ENCODE measurements around the gene CNKSR2.

The CNKSR2 gene

DNA sequence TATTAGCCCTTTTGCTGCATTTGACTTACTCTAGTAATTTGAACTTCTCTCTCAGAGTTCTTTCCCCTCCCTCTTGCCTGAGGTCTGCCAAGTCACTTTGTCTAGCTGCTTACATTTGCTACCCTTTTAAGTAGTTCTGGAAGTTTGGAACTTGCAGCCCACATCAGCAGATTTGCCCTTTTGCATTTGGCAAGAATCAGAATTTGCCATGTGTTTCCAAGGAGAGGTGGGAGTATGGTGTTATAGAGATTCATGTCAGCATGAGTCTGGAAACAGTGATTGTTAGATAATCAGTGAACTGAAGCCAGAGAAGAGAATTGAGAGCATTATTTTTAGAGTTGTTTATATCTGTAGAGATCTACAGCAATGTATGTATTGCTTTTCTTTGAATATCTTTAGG, 231.8 kb downstream of the CNKSR2 start:
- no peak for DNase-seq

GRCh38 chrX:21610168-21610567, 235.9 kb downstream of the CNKSR2 start:
- DNase-seq, result no peak

GRCh38 chrX:21612154-21612553, 237.9 kb downstream of the CNKSR2 start:
- DNase-seq, result no peak

DNA sequence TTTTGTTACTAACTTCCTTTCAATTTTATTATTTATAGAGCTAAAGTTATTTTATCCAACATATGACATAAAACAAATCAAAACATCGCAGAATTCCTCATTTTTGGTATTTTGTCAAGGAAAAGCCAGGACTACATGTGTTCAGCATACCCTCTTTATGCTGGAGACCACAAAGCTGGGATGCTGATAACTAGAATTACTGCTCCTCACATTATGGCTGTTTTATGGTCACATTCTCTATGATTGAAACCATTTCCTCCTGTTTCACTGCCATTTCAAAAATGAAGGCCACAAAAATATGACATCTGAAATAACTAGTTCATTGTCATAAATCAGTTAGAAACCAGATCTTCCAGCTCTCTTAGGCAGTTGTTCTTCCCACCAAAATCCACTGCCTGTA, 242.2 kb downstream of the CNKSR2 start:
- DNase-seq, result no peak

GRCh38 chrX:21620234-21620633, 246.0 kb downstream of the CNKSR2 start:
- DNase-seq, result no peak

DNA sequence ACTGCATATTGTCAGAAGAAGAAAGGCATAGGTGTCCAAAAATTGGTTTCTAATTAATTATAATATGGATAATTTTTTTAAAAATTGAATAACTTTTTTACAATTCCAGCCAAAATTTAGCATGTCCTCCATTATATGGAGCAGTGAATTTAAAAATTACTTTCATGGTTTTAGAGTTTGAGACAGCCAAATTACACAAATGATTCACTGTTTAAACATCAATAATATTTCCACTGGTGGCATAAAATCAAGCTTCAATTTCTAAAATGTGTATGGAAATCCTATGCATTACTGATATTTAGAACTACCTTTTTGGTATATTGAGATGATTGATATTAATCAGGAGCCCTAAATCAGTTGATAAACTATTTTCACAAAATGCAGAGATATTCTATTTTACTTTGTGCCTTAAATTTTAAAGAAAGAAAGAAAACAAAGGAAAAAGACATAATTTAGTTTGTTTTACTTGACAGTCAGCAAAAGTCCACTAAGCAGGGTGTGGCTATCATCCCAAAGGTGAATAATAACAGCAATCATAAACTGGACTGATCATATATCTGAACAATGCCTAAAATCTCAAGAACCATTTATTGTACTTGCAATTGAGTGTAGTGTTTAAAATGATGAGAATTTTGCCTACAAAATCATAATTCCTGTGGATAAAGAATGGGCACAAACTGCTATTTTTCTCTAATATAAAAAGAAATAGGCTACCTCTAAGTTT, 249.7 kb downstream of the CNKSR2 start:
- DNase-seq, result no peak

- peak in 8 of 51 donors; percentile 1 to 24 (median 6) for DNase-seq
Observed at GRCh38 chrX:21632027-21632426, 257.8 kb downstream of the CNKSR2 start.

DNA sequence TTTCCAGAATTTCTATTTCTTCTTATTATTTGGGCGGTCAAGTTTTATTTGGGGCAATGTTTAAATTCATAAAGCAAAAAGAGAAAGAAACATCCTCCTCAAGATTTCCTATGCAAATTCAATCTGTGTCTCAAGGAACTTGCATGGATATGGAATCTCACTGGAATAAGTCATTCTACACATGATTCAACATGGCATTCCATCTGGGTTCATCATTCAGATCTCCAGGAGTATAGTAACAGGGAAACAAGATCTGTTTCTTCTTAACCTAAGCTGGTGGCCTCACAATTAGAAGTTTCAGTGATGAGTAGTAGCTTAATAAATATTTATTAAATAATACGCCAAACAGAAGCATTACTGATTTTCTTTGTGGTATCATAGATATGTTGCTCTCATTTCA, 264.1 kb downstream of the CNKSR2 start:
- DNase-seq, result no peak

DNA sequence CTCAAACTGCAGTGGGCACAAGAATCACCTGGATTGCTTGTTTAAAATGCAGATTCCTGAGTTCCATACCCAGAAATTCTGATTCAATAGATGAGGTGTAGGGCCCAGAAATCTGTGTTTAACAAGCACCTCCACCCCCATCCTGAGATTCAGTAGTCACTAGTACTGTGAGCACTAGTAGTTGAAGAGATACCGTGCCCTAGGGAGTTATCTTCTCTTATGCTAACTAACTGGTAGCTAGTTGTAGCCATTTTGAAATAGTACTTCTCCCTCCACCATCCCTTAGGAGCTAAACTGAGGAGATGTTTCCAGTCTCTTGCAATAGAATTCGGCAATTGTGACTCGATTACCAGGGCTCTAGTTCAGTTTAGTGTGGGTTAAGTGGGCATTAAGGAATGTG, 265.6 kb downstream of the CNKSR2 start:
- DNase-seq, result no peak

- DNase-seq, result no peak
Observed at GRCh38 chrX:21645431-21645830, 271.2 kb downstream of the CNKSR2 start.

- DNase-seq, result no peak
Observed at GRCh38 chrX:21645886-21646285, 271.7 kb downstream of the CNKSR2 start.

GRCh38 chrX:21655901-21656586, 281.8 kb downstream of the CNKSR2 start:
- DNase-seq, result no peak

GRCh38 chrX:21656587-21657317, 282.5 kb downstream of the CNKSR2 start:
- DNase-seq, result no peak

DNA sequence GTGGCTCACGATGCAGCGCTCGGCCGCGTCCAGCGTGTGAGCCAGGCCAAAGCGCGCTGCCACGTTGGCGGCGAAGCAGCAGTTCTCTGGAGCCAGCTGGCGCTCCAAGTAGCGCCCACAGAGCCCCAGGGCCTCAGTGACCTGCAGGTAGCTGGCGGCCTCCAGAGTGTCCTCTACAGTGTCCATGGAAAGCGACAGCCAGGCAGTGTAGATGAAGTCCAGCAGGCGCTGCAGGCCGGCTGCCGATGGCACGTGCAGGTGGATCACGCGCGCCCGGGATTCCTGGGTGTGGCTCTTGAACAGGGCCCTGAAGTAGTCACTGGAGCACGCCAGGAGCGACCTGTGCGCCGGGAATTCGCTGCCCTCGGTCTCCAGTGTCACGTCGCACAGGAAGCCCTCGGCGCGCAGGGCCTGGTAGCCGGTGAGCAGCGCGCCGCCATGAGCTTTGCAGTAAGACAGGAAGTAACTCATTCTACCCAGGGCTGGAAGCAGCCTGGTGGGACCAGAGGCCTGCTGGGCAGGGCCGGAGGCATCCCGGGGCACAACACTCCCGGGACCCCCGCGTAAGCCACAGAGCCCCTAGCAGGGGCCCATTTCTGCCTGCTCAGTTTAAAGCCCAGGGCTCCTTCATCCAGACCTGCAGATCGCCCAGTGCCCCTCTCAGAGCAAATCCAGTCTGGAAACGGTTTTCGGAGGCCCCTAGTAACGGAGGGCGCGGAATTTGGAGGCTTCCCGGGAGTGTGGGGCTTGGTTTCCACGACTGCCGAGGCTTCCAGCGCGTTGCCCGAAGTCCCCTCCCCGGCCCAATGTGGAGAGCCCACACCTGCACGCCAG, 283.3 kb downstream of the CNKSR2 start:
- no peak for DNase-seq

- peak in 1 of 51 donors; percentile 8 for DNase-seq
Observed at GRCh38 chrX:21658152-21658737, 284.0 kb downstream of the CNKSR2 start, which contains the start of gene KLHL34. Gene KLHL34, minus strand, starts transcription at chrX:21658330. Its CDS starts 542 bp downstream, at chrX:21657788.

DNA sequence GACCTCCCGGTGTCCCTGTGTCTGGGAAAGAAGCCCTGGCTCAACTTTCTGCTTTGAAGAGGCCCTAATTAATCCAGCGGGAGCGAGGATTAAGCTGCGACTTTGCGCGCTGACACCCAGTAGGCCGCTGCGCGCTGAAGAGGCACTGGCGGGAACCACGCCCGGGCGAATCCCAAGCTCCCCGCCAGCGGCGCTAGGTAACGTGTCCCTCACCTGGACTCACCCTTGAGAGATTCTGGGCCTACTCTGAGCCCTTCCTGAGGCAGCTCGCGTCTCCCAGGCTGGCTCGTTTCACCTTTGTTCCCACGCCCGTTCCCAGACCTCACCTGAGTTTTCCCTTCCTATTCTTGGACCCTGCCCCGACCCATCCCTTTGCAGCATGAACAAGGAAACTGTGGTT, 284.5 kb downstream of the CNKSR2 start:
- no peak for DNase-seq

DNA sequence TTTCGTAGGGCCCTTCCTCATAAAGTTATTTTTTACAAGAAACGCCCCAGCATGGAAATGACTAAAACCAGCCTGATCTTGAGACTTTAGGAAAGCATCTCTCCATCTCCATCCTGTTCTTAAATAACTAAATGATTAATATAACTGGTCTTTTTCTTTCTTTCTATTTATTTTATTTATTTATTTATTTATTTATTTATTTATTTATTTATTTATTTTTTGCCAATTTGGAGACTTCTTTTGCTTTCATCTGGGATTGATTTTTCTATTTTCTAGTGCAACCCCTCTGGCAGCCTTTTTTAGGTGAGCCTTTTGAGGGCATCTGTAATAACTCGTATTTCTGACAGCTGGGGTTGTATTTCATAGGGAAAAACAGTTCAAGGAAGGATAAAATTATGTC, 285.1 kb downstream of the CNKSR2 start:
- no peak for DNase-seq

DNA sequence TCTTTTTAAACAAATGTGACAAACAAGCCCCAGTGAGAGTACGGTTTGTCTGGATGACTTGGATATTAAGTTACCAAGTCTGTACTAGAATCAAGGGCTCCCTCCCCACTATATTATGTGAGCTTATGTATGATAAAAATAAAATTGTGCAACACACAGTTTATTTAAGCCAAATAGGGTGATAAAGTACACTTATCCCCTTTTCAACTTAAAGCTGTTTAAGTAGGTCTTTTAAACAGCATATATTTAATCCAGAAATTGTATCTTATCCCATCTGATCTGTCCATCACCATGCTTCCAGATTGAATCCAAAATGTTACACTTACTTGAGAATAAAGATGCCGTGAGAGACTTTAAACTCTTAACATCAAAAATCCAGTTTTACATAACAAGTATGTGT, 285.9 kb downstream of the CNKSR2 start:
- DNase-seq, result no peak

DNA sequence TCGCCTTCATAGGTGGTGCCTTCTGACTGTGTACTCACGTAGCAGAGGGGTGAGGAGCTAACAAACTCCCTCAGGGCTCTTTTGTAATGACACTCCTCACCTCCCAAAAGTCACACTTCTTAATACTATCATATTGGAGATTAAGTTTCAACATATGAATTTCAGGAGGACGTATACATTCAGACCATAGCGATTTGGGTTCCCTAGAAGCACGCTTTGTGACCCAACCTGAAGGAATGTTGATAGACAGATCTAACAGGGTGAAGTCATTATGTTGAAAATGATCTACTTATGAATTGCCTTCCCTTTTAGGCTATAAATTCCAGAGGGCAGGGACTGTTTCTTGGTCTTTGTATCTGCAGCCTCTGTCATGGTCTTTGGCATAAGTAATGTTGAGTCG, 287.1 kb downstream of the CNKSR2 start:
- DNase-seq, result no peak

GRCh38 chrX:21662761-21663160, 288.5 kb downstream of the CNKSR2 start:
- no peak for DNase-seq

DNA sequence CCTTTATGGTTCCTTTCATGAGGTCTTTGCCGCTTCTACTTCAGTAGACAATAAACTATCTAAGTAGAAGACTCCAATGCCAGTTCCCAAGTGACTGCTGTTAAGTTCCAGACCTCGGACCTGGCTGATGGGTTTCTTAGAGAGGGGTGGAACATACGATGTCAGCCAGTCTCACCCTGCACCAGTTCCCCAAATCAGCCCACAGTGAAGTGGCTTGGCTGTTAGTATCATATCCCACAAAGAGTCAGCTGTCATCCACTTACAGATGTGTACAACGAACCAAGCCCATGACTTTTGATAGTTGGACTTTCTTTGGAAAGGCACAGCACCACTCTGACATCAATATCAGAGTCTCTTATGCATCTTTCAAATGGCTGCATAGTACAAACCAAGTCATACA, 292.0 kb downstream of the CNKSR2 start:
- no peak for DNase-seq

Data from hypothalamus (tissue), 51 donors.